HCT116 (cell line): Measurements from ENCODE around the gene SPATA7. TPM values are rescaled to one million over a fixed set of nuclear protein-coding genes. Genes with fewer than 3 reads are reported as not detected.

Source experiments
- ATAC-seq: fragments of 200-7000 bp; cut with Tn5 transposase; 2 replicates; pipeline ENCODE4 v1.9.1; 2020; ENCODE audit warnings: mild to moderate bottlenecking, moderate library complexity
- BruUV-seq: library from RNA; stranded (reverse); fragments of 400-500 nt; replicated peaks from 2 replicates; lab custom pipeline; 2021; lab: Mats Ljungman, UMichigan
- CTCF ChIA-PET: fragments of 300-600 bp; sonication (Branson Sonifier 250); formaldehyde crosslinking; loops from one replicate; lab custom pipeline; 2021; ENCODE audit warnings: antibody characterized with exemption; lab: Charles Lee
- POLR2A ChIA-PET: fragments of 300-600, 350-600 bp; sonication (Branson Sonifier 250); formaldehyde crosslinking; loops from one replicate; lab custom pipeline; 2021; ENCODE audit warnings: antibody characterized with exemption; lab: Charles Lee
- RAD21 ChIA-PET, 2 experiments: fragments of 300-600 bp; sonication (Branson Sonifier 250); formaldehyde crosslinking; loops; one replicate each; lab custom pipeline; 2023; ENCODE audit warnings: low total read pairs in 2 of 2; ENCODE audit not compliant: uncharacterized antibody in 2 of 2, unreplicated experiment in 2 of 2, low non-redundant PET in 1 of 2; lab: Charles Lee
- DNase-seq: peaks from one replicate; pipeline ENCODE4 v3.0.0-alpha.2; 2010; ENCODE audit warnings: low read depth, low spot score
- H2AFZ ChIP-seq: fragments of 200-600 bp; shearing (Covaris generic), sonication (generic); 2 replicates; pipeline ENCODE4 v1.6.1; 2017; ENCODE audit warnings: low read depth, mixed run types, mixed read lengths, antibody characterized with exemption, low read length; ENCODE audit not compliant: poor library complexity, severe bottlenecking
- H3K27ac ChIP-seq: 2 replicates; pipeline ENCODE4 v1.5.1; 2012; ENCODE audit warnings: low read depth, low read length
- H3K27me3 ChIP-seq: fragments of 200-600 bp; sonication (generic); 2 replicates; pipeline ENCODE4 v1.6.1; 2016; ENCODE audit warnings: mixed run types, low read length, mixed read lengths; ENCODE audit not compliant: insufficient read depth
- H3K36me3 ChIP-seq, 2 experiments: fragments of 200-500 bp in 1 of 2; fragments of 200-600 bp in 1 of 2; sonication (Bioruptor generic) in 1 of 2; sonication (generic) in 1 of 2; 2 replicates each; pipeline versions ENCODE4 v1.5.1 to v1.6.1; 2014 to 2016; ENCODE audit warnings: low read length in 2 of 2, inconsistent platforms in 1 of 2, mixed read lengths in 1 of 2, mixed run types in 1 of 2; ENCODE audit not compliant: insufficient read depth in 2 of 2, control insufficient read depth in 1 of 2
- H3K4me1 ChIP-seq, 2 experiments: fragments of 200-600 bp in 1 of 2; sonication (generic) in 1 of 2; 2 replicates each; pipeline versions ENCODE4 v1.5.1 to v1.6.1; 2012 to 2017; ENCODE audit warnings: low read length in 2 of 2, inconsistent platforms in 1 of 2, mild to moderate bottlenecking in 1 of 2, mixed read lengths in 1 of 2, mixed run types in 1 of 2, moderate library complexity in 1 of 2; ENCODE audit not compliant: insufficient read depth in 2 of 2, control insufficient read depth in 1 of 2
- H3K4me2 ChIP-seq: fragments of 200-600 bp; sonication (generic); 2 replicates; pipeline ENCODE4 v1.6.1; 2017; ENCODE audit warnings: mixed run types, low read length, mixed read lengths
- H3K4me3 ChIP-seq, 2 experiments: fragments of 200-600 bp in 1 of 2; sonication (generic) in 1 of 2; replicated peaks in 1 of 2; 2 replicates each; pipeline ENCODE4 v1.5.1; 2011 to 2016; ENCODE audit warnings: low read length in 2 of 2, control low read depth in 1 of 2, low read depth in 1 of 2, mild to moderate bottlenecking in 1 of 2, mixed read lengths in 1 of 2, mixed run types in 1 of 2
- H3K79me2 ChIP-seq: fragments of 200-600 bp; sonication (generic); 2 replicates; pipeline ENCODE4 v1.6.1; 2017; ENCODE audit warnings: mild to moderate bottlenecking, mixed run types, low read length, moderate library complexity, mixed read lengths; ENCODE audit not compliant: insufficient read depth
- H3K9ac ChIP-seq: fragments of 200-600 bp; sonication (generic); 2 replicates; pipeline ENCODE4 v1.6.1; 2016; ENCODE audit warnings: low read length, mixed read lengths
- H3K9me2 ChIP-seq: fragments of 200-600 bp; sonication (generic), shearing (Covaris generic); 2 replicates; pipeline ENCODE4 v1.6.1; 2017; ENCODE audit warnings: mixed run types, mild to moderate bottlenecking, moderate library complexity; ENCODE audit not compliant: insufficient read depth
- H3K9me3 ChIP-seq, 2 experiments: fragments of 200-500 bp in 1 of 2; fragments of 200-600 bp in 1 of 2; sonication (Bioruptor generic) in 1 of 2; sonication (generic) in 1 of 2; 2 replicates each; pipeline ENCODE4 v1.6.1; 2014 to 2017; ENCODE audit warnings: low read length in 2 of 2, mixed read lengths in 2 of 2, inconsistent platforms in 1 of 2, low read depth in 1 of 2, mild to moderate bottlenecking in 1 of 2, mixed run types in 1 of 2, moderate library complexity in 1 of 2; ENCODE audit not compliant: control insufficient read depth in 1 of 2, insufficient read depth in 1 of 2
- H4K20me1 ChIP-seq: fragments of 200-600 bp; sonication (generic), shearing (Covaris generic); 2 replicates; pipeline ENCODE4 v1.6.1; 2017; ENCODE audit warnings: mixed run types, mild to moderate bottlenecking, moderate library complexity; ENCODE audit not compliant: insufficient read depth
- CBX3 ChIP-seq: IDR thresholded peaks from 2 replicates; pipeline ENCODE4 v1.6.1; 2012; ENCODE audit warnings: low read depth
- CTCF ChIP-seq, 3 experiments: fragments of 200-600 bp in 1 of 3; sonication (generic) in 1 of 3; IDR thresholded peaks in 2 of 3; conservative IDR thresholded peaks in 1 of 3; 2 replicates each; pipeline ENCODE4 v1.5.1; 2012 to 2017; ENCODE audit warnings: low read depth in 2 of 3, low read length in 2 of 3, antibody characterized with exemption in 1 of 3, borderline replicate concordance in 1 of 3, control low read depth in 1 of 3, mild to moderate bottlenecking in 1 of 3, mixed read lengths in 1 of 3, mixed run types in 1 of 3, moderate library complexity in 1 of 3; ENCODE audit not compliant: insufficient read depth in 1 of 3
- EGR1 ChIP-seq: IDR thresholded peaks from 2 replicates; pipeline ENCODE4 v1.6.1; 2012; ENCODE audit warnings: low read depth
- ELF1 ChIP-seq: IDR thresholded peaks from 2 replicates; pipeline ENCODE4 v1.6.1; 2012; ENCODE audit warnings: low read depth, borderline replicate concordance
- JUND ChIP-seq: IDR thresholded peaks from 2 replicates; pipeline ENCODE4 v1.6.1; 2012
- SIN3A ChIP-seq: IDR thresholded peaks from 2 replicates; pipeline ENCODE4 v1.6.1; 2012; ENCODE audit warnings: low read depth
- SP1 ChIP-seq: IDR thresholded peaks from 2 replicates; pipeline ENCODE4 v1.6.1; 2012; ENCODE audit warnings: low read depth
- TCF7L2 ChIP-seq: IDR thresholded peaks from 2 replicates; pipeline ENCODE4 v1.7.0; 2011; ENCODE audit warnings: borderline replicate concordance, inconsistent platforms; ENCODE audit not compliant: insufficient read depth, insufficient read length; ENCODE audit errors: extremely low read depth
- ZNF274 ChIP-seq: fragments of 200-500 bp; sonication (Bioruptor generic); IDR thresholded peaks from 2 replicates; pipeline ENCODE4 v1.6.1; 2014; ENCODE audit warnings: mild to moderate bottlenecking, low read depth, low read length, inconsistent platforms
- intact Hi-C: fragments of 100-400 bp; cut with micrococcal nuclease; formaldehyde crosslinking; loops from 2 replicates; pipeline ENCODE4 v1.10.0; 2022
- total RNA-seq: library from RNA; stranded (reverse); gene quantifications from one replicate; pipeline ENCODE4 v1.2.1, GENCODE V29; 2021; ENCODE audit not compliant: unreplicated experiment

Gene SPATA7
- total RNA-seq, 1 experiment from 2014 or later, result 6.2 TPM

- H3K9ac ChIP-seq, result no peak overlapping the region
- ATAC-seq, result no peak
- no peak overlapping the region for H2AFZ ChIP-seq
- H3K4me1 ChIP-seq, result no peaks in the 10 kb centered on the region
- ChIA-PET RAD21 (no interaction called here), CTCF (no interaction called here), POLR2A (no interaction called here)
- intact Hi-C loops, result no loop called here
- no peaks in the 10 kb centered on the region for H3K27me3 ChIP-seq
- H3K9me2 ChIP-seq, result no peaks in the 10 kb centered on the region
- DNase-seq, result no peak
- H3K27ac ChIP-seq, result no peak overlapping the region
- no peak overlapping the region for H3K4me3 ChIP-seq
- no peak for TF ChIP-seq ZNF274
- TF ChIP-seq ELF1, result no peak
- no peak for TF ChIP-seq SP1
- TF ChIP-seq JUND, result no peak
- TF ChIP-seq TCF7L2, result no peak
- TF ChIP-seq, all 23 proteins: peak for 0
- Histone ChIP-seq H3K36me3 (no peaks in the 10 kb centered on the region), H3K4me2 (no peak overlapping the region), H4K20me1 (no peaks in the 10 kb centered on the region), H3K9me3 (no peaks in the 10 kb centered on the region), H3K79me2 (no peaks in the 10 kb centered on the region)
- no TSS peak for BruUV-seq
These were observed 69.4 kb downstream of the SPATA7 start for GRCh38 chr14:88454886-88455285.

DNA sequence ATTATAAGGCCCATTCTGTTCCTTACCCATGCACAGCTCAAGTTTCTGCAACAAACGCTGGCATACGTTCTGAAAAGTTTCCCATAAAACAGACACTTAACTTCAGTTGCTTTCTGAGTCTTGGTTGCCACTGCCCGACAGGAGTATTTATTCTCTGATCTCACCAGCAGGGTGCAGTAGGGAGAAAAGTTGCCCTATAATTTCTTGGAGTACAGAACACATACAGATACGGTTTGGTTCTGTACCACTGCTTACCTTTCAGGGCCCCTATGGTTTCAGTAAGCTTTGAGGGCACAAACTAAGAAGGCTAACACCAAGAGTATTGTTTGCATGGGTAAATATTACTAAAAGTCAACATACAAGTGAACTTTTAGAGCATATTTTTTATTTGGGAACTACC lies 77.9 kb downstream of the SPATA7 start:
- intact Hi-C loops, result no loop called here
- ATAC-seq, result peak; percentile 75
- no TSS peak for BruUV-seq
- no peaks in the 10 kb centered on the region for H4K20me1 ChIP-seq
- TF ChIP-seq CBX3 (no peak), EGR1 (no peak), CTCF (IDR thresholded peaks at IDR 0.05 in 2 of 3, conservative IDR thresholded peaks at IDR 0.05 in 1 of 3; ENCODE audit: borderline replicate concordance in 1 of 3, insufficient read depth in 1 of 3, low read depth in 2 of 3, low read length in 2 of 3) (peak in 2 of 3 experiments; percentile 54 to 64; a peak in 4 of 6 replicates), SIN3A (no peak)
- TF ChIP-seq, all 23 proteins: peak for 1
- H3K79me2 ChIP-seq, result no peaks in the 10 kb centered on the region
- H3K9me3 ChIP-seq, result no peaks in the 10 kb centered on the region
- ChIA-PET CTCF (interaction anchor here (1.0 kb wide), 1 partner anchor 274 kb away, joined by 3 read pairs; no protein-coding TSS in a partner anchor), POLR2A (no interaction called here), RAD21 (no interaction called here)
- no peak overlapping the region for H2AFZ ChIP-seq
- H3K9me2 ChIP-seq, result no peaks in the 10 kb centered on the region
- no peaks in the 10 kb centered on the region for H3K27me3 ChIP-seq
- no peak overlapping the region for H3K4me3 ChIP-seq
- peak; percentile 12 for DNase-seq
- H3K4me1 ChIP-seq, result no peaks in the 10 kb centered on the region
- H3K9ac ChIP-seq, result no peak overlapping the region
- no peaks in the 10 kb centered on the region for H3K36me3 ChIP-seq
- no peak overlapping the region for H3K4me2 ChIP-seq
- no peak overlapping the region for H3K27ac ChIP-seq
